H9 (cell line): ENCODE results near the gene PPFIA4. TPM values are rescaled to one million over a fixed set of nuclear protein-coding genes. Genes with fewer than 3 reads are reported as not detected.
A peak's percentile ranks its signal among the peaks of the same experiment; 100 is the strongest.

Source experiments
- DNase-seq: peaks from one replicate; pipeline ENCODE4 v3.0.0-alpha.2; 2017
- H2AFZ ChIP-seq: one replicate; pipeline ENCODE4 v1.6.1; 2013; ENCODE audit warnings: mild to moderate bottlenecking, low read length, control low read depth, moderate library complexity
- H2AK5ac ChIP-seq: 2 replicates; pipeline ENCODE4 v1.6.1; 2013; ENCODE audit warnings: low read length, control low read depth, mixed read lengths; ENCODE audit not compliant: insufficient read length
- H2BK120ac ChIP-seq: one replicate; pipeline ENCODE4 v1.6.1; 2013; ENCODE audit warnings: low read depth, mild to moderate bottlenecking, low read length, control low read depth, inconsistent platforms; ENCODE audit not compliant: poor library complexity, severe bottlenecking
- H2BK12ac ChIP-seq: 2 replicates; pipeline ENCODE4 v1.6.1; 2013; ENCODE audit warnings: low read length, control low read depth, mixed read lengths, low read depth; ENCODE audit not compliant: insufficient read length
- H2BK15ac ChIP-seq: 2 replicates; pipeline ENCODE4 v1.6.1; 2013; ENCODE audit warnings: low read depth, low read length, control low read depth
- H2BK20ac ChIP-seq: one replicate; pipeline ENCODE4 v1.6.1; 2013; ENCODE audit warnings: low read depth, mild to moderate bottlenecking, low read length, control low read depth, inconsistent platforms; ENCODE audit not compliant: poor library complexity, severe bottlenecking
- H2BK5ac ChIP-seq: 2 replicates; pipeline ENCODE4 v1.6.1; 2013; ENCODE audit warnings: low read length, control low read depth, mixed read lengths; ENCODE audit not compliant: insufficient read length
- H3K14ac ChIP-seq: 2 replicates; pipeline ENCODE4 v1.6.1; 2013; ENCODE audit warnings: low read length, control low read depth; ENCODE audit not compliant: insufficient read depth
- H3K18ac ChIP-seq: 2 replicates; pipeline ENCODE4 v1.6.1; 2013; ENCODE audit warnings: low read depth, mild to moderate bottlenecking, mixed read lengths, low read length, control low read depth; ENCODE audit not compliant: insufficient read length
- H3K23ac ChIP-seq: 2 replicates; pipeline ENCODE4 v1.6.1; 2013; ENCODE audit warnings: low read length, control low read depth, mixed read lengths, low read depth; ENCODE audit not compliant: insufficient read length
- H3K23me2 ChIP-seq: 2 replicates; pipeline ENCODE4 v1.6.1; 2013; ENCODE audit warnings: low read depth, mild to moderate bottlenecking, mixed read lengths, low read length, control low read depth; ENCODE audit not compliant: insufficient read length, poor library complexity, severe bottlenecking
- H3K27ac ChIP-seq: 2 replicates; pipeline ENCODE4 v1.5.1; 2013; ENCODE audit warnings: low read length, control low read depth, mixed read lengths, low read depth; ENCODE audit not compliant: insufficient read length
- H3K27me3 ChIP-seq: 2 replicates; pipeline ENCODE4 v1.6.1; 2013; ENCODE audit warnings: low read length, control low read depth, inconsistent platforms; ENCODE audit not compliant: insufficient read depth
- H3K4ac ChIP-seq: 2 replicates; pipeline ENCODE4 v1.6.1; 2013; ENCODE audit warnings: low read depth, mild to moderate bottlenecking, control low read depth, inconsistent platforms, low read length, moderate library complexity
- H3K4me1 ChIP-seq: 2 replicates; pipeline ENCODE4 v1.6.1; 2013; ENCODE audit warnings: low read length, control low read depth, inconsistent platforms; ENCODE audit not compliant: insufficient read depth
- H3K4me2 ChIP-seq: 2 replicates; pipeline ENCODE4 v1.6.1; 2013; ENCODE audit warnings: low read length, control low read depth, mixed read lengths; ENCODE audit not compliant: insufficient read length, insufficient read depth
- H3K56ac ChIP-seq: 2 replicates; pipeline ENCODE4 v1.6.1; 2013; ENCODE audit warnings: low read depth, mild to moderate bottlenecking, mixed read lengths, low read length, control low read depth; ENCODE audit not compliant: insufficient read length
- H3K79me1 ChIP-seq: 2 replicates; pipeline ENCODE4 v1.6.1; 2013; ENCODE audit warnings: low read depth, mild to moderate bottlenecking, moderate library complexity, low read length, control low read depth, inconsistent platforms; ENCODE audit not compliant: insufficient read depth, poor library complexity, severe bottlenecking
- H3K79me2 ChIP-seq: 2 replicates; pipeline ENCODE4 v1.6.1; 2013; ENCODE audit warnings: low read length, control low read depth, inconsistent platforms; ENCODE audit not compliant: insufficient read depth
- H3K9ac ChIP-seq: 2 replicates; pipeline ENCODE4 v1.6.1; 2013; ENCODE audit warnings: low read length, control low read depth, mixed read lengths; ENCODE audit not compliant: insufficient read length; ENCODE audit errors: extremely low read depth
- H3K9me3 ChIP-seq: one replicate; pipeline ENCODE4 v1.6.1; 2013; ENCODE audit warnings: low read depth, low read length, inconsistent platforms; ENCODE audit not compliant: control insufficient read depth
- H3T11ph ChIP-seq: one replicate; pipeline ENCODE4 v1.6.1; 2013; ENCODE audit warnings: mild to moderate bottlenecking, low read length, control low read depth, inconsistent platforms
- H4K20me1 ChIP-seq: one replicate; pipeline ENCODE4 v1.6.1; 2013; ENCODE audit not compliant: control insufficient read depth, insufficient read length, insufficient read depth
- H4K5ac ChIP-seq: 2 replicates; pipeline ENCODE4 v1.6.1; 2013; ENCODE audit warnings: low read depth, mild to moderate bottlenecking, mixed read lengths, low read length, control low read depth; ENCODE audit not compliant: insufficient read length
- H4K8ac ChIP-seq: replicated peaks from 2 replicates; pipeline ENCODE4 v1.6.1; 2013; ENCODE audit warnings: low read length, control low read depth, mixed read lengths, low read depth; ENCODE audit not compliant: insufficient read length
- H4K91ac ChIP-seq: 2 replicates; pipeline ENCODE4 v1.6.1; 2013; ENCODE audit warnings: low read depth, mild to moderate bottlenecking, moderate library complexity, mixed read lengths, low read length, control low read depth; ENCODE audit not compliant: insufficient read length
- H3K27ac Mint-ChIP-seq, 3 experiments: 2 replicates in 2 of 3; 3 replicates in 1 of 3; pipeline ENCODE4 v1.8.0; 2020 to 2021; ENCODE audit warnings: mixed read lengths in 3 of 3, mild to moderate bottlenecking in 1 of 3, moderate library complexity in 1 of 3
- H3K27me3 Mint-ChIP-seq: 2 replicates; pipeline ENCODE4 v1.8.0; 2021; ENCODE audit warnings: low read depth, mild to moderate bottlenecking, moderate library complexity, mixed read lengths
- H3K36me3 Mint-ChIP-seq, 3 experiments: 2 replicates in 2 of 3; 3 replicates in 1 of 3; pipeline ENCODE4 v1.8.0; 2020 to 2021; ENCODE audit warnings: low read depth in 3 of 3, mixed read lengths in 3 of 3; ENCODE audit not compliant: insufficient read depth in 1 of 3
- H3K4me1 Mint-ChIP-seq, 2 experiments: 2 replicates each; pipeline ENCODE4 v1.8.0; 2020; ENCODE audit warnings: mixed read lengths in 2 of 2
- H3K4me3 Mint-ChIP-seq, 2 experiments: 2 replicates in 1 of 2; 3 replicates in 1 of 2; pipeline ENCODE4 v1.8.0; 2020 to 2021; ENCODE audit warnings: mild to moderate bottlenecking in 2 of 2, mixed read lengths in 2 of 2, moderate library complexity in 1 of 2
- H3K9me3 Mint-ChIP-seq, 2 experiments: 2 replicates in 1 of 2; 3 replicates in 1 of 2; pipeline ENCODE4 v1.8.0; 2020; ENCODE audit warnings: mild to moderate bottlenecking in 2 of 2, mixed read lengths in 2 of 2, moderate library complexity in 1 of 2
- WGBS: extraction: QIAGEN DNeasy Blood & Tissue Kit; methylation state at CpG from one replicate; pipeline ENCODE4 v1.1.7; 2013; ENCODE audit warnings: missing lambda C conversion rate, low lambda C conversion rate, mixed read lengths; ENCODE audit not compliant: insufficient read length; ENCODE audit errors: extremely low coverage; 5-methylcytosine and 5-hydroxymethylcytosine counted together
- total RNA-seq: library from RNA; stranded (reverse); gene quantifications from 2 replicates; pipeline ENCODE4 v1.2.1, GENCODE V29; 2021
- TF ChIP-seq, protein P1 (sequence below): fragments of 200-600 bp; sonication (generic); conservative IDR thresholded peaks from 3 replicates; pipeline ENCODE4 v1.8.0; 2021; ENCODE audit warnings: antibody characterized with exemption, mild to moderate bottlenecking

Gene PPFIA4
- total RNA-seq, 1 experiment from 2014 or later = 3.9 TPM

DNA sequence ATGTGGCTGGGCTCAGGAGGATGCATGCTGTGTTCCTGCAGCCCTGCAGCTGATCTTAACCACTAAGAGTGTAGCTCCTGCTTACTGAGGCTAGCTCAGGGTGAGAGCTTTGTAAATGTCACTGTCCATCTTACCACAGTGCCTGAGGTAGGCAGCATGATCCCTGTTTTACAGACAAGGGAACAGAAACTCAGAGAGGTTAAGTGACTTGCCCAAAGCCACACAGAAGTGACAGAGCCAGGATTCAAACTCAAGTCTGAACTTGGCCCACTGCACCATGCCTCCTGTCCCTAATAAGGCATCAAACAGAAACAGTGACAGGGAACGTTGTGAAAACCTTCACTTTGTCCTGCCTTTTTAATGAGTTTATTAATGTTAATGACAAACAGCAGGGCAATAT lies 27.9 kb downstream of the PPFIA4 start:
- Histone ChIP-seq H4K8ac (no peak overlapping the region), H4K5ac (no peak overlapping the region), H3K18ac (no peak overlapping the region), H3K23me2 (no peaks in the 10 kb centered on the region), H3K9ac (no peak overlapping the region), H2BK20ac (no peak overlapping the region), H2BK15ac (no peak overlapping the region), H3T11ph (no peak overlapping the region), H3K4me2 (no peak overlapping the region), H3K56ac (no peak overlapping the region), H4K91ac (no peak overlapping the region), H3K27ac (no peak overlapping the region), H3K79me1 (no peaks in the 10 kb centered on the region), H3K4me1 (peaks cover 4% of the 10 kb centered on the region; the same call in 1 of the 2 replicates), H3K27me3 (no peaks in the 10 kb centered on the region), H2BK12ac (no peak overlapping the region), H2AK5ac (no peak overlapping the region), H3K14ac (no peak overlapping the region), H3K23ac (no peak overlapping the region), H2AFZ (no peak overlapping the region), H4K20me1 (no peaks in the 10 kb centered on the region), H3K79me2 (no peaks in the 10 kb centered on the region), H3K9me3 (no peaks in the 10 kb centered on the region), H2BK5ac (no peak overlapping the region), H2BK120ac (no peak overlapping the region), H3K4ac (no peak overlapping the region)
- DNase-seq = peak; percentile 52
- TF ChIP-seq, protein P1, sequence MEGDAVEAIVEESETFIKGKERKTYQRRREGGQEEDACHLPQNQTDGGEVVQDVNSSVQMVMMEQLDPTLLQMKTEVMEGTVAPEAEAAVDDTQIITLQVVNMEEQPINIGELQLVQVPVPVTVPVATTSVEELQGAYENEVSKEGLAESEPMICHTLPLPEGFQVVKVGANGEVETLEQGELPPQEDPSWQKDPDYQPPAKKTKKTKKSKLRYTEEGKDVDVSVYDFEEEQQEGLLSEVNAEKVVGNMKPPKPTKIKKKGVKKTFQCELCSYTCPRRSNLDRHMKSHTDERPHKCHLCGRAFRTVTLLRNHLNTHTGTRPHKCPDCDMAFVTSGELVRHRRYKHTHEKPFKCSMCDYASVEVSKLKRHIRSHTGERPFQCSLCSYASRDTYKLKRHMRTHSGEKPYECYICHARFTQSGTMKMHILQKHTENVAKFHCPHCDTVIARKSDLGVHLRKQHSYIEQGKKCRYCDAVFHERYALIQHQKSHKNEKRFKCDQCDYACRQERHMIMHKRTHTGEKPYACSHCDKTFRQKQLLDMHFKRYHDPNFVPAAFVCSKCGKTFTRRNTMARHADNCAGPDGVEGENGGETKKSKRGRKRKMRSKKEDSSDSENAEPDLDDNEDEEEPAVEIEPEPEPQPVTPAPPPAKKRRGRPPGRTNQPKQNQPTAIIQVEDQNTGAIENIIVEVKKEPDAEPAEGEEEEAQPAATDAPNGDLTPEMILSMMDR = no peak
- WGBS = no CpG with 5 or more reads among the region's 1 CpG
- H3K36me3 Mint-ChIP-seq = peaks cover 0 to 24% (median 2%) of the 10 kb centered on the region in 3 experiments; a peak in 2 of 7 replicates
- H3K9me3 Mint-ChIP-seq = no peaks in the 10 kb centered on the region
- H3K4me3 Mint-ChIP-seq = no peak overlapping the region; a peak in 1 of 5 replicates
- no peaks in the 10 kb centered on the region; the same call in 1 of the 2 replicates for H3K27me3 Mint-ChIP-seq
- H3K27ac Mint-ChIP-seq = no peak overlapping the region; a peak in 1 of 7 replicates
- peaks cover 39 to 53% of the 10 kb centered on the region in 2 experiments for H3K4me1 Mint-ChIP-seq
